Measurements from ENCODE around the gene RPL4.

DNA sequence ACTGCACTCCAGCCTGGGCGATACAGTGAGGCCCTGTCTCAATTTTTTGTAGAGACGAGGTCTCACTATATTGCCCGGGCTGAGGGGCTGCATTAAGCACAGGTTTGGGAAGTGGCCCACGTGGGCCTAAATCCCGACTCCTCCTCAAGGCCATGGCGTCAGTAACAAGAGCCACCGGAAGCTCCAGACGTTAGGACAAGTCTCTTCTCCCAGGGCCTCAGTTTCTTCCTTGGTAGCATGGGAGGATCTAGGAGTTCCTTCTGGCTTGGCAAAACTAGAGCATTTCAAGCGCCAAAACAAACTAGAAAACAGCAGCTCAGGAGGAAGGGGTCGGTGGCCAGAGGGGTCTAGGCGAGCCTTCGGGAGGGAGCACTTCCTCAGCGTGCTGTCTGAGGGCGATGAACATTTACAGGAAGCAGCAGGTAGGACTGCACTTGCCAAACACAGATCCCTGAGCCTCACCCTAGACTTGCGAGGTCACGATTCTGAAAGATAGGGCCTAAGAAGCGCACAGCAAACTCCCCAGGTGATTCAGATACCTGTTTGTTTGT lies 7.6 kb downstream of the RPL4 start:
- no peak for TF ChIP-seq POLR2AphosphoS5 (IDR thresholded peaks at IDR 0.05; ENCODE audit: low read depth, low read length)
- TF ChIP-seq TAF1 (IDR thresholded peaks at IDR 0.05; ENCODE audit: borderline replicate concordance, insufficient read depth, low read length): 0 out of 2 replicates have a peak, but pooled peaks have one; percentile 15
- TF ChIP-seq, protein P1, sequence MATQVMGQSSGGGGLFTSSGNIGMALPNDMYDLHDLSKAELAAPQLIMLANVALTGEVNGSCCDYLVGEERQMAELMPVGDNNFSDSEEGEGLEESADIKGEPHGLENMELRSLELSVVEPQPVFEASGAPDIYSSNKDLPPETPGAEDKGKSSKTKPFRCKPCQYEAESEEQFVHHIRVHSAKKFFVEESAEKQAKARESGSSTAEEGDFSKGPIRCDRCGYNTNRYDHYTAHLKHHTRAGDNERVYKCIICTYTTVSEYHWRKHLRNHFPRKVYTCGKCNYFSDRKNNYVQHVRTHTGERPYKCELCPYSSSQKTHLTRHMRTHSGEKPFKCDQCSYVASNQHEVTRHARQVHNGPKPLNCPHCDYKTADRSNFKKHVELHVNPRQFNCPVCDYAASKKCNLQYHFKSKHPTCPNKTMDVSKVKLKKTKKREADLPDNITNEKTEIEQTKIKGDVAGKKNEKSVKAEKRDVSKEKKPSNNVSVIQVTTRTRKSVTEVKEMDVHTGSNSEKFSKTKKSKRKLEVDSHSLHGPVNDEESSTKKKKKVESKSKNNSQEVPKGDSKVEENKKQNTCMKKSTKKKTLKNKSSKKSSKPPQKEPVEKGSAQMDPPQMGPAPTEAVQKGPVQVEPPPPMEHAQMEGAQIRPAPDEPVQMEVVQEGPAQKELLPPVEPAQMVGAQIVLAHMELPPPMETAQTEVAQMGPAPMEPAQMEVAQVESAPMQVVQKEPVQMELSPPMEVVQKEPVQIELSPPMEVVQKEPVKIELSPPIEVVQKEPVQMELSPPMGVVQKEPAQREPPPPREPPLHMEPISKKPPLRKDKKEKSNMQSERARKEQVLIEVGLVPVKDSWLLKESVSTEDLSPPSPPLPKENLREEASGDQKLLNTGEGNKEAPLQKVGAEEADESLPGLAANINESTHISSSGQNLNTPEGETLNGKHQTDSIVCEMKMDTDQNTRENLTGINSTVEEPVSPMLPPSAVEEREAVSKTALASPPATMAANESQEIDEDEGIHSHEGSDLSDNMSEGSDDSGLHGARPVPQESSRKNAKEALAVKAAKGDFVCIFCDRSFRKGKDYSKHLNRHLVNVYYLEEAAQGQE (IDR thresholded peaks at IDR 0.05; ENCODE audit: insufficient read depth in 1 of 2, low read depth in 2 of 2, low read length in 2 of 2): no peak
- no peak for TF ChIP-seq SIN3A (IDR thresholded peaks at IDR 0.05; ENCODE audit: borderline replicate concordance, insufficient read depth, low read length)
